ENCODE results near the gene TMEM245. TPM values are rescaled to one million over a fixed set of nuclear protein-coding genes. Genes with fewer than 3 reads are reported as not detected.

The TMEM245 gene
- total and polyA plus RNA-seq, 2 donors (not counting 1 experiment from before 2014, with no cell fraction given) = 6.3 to 34.3 TPM

DNA sequence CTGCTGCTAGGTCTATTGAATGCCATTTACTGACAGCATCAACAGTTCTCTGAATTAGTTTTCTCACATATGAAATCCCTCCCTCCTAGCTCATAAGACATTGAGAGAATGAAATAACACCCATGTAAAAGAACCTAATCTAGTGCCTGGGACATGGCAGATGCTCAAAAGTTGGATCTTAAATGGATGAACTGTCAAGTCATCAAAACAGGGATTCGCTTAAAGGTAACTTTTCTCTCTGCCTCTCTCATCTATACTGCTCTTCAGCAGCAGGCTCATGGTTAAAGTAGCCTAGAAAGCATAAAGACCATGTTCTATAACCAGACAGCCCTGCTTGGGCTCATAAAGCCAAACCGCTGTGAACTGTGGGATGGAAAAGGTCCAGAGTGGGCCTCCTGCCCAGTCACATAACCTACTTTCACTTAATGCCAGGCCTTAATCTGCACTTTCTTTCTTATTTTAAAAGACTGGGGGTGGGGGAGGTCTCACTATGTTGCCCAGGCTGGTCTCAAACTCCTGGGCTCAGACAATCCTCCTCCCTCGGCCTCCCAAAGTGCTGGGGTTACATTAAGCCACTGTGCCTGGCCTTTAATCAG lies 3.7 kb downstream of the TMEM245 start:
- no peak overlapping the region for H3K27ac ChIP-seq (ENCODE audit: low read length in 2 of 2)
- ChIA-PET CTCF (interaction anchor here (0.5 kb wide), 1 partner anchor 1744 kb away, joined by 3 read pairs; no protein-coding TSS in a partner anchor), POLR2A (interaction anchor here (0.6 kb wide), 1 partner anchor 9 kb away, joined by 6 read pairs; no protein-coding TSS in a partner anchor)
- DNase-seq (no peak), ATAC-seq (ENCODE audit: low read depth) (no peak)
- no peaks in the 10 kb centered on the region for H3K9me3 Mint-ChIP-seq (ENCODE audit: insufficient read depth)
- peaks cover 78% of the 10 kb centered on the region for H3K79me2 ChIP-seq (ENCODE audit: control insufficient read depth, insufficient read depth, low read length)
- no peaks in the 10 kb centered on the region for H3K27me3 Mint-ChIP-seq
- H3K27ac Mint-ChIP-seq = no peak overlapping the region
- H3K9me3 ChIP-seq (ENCODE audit: control extremely low read depth in 1 of 3, control insufficient read depth in 2 of 3, insufficient read depth in 1 of 3, low read length in 2 of 3) = no peaks in the 10 kb centered on the region
- no peaks in the 10 kb centered on the region for H3K27me3 ChIP-seq (replicated peaks in 1 of 4; ENCODE audit: control extremely low read depth in 1 of 4, control insufficient read depth in 3 of 4, insufficient read depth in 4 of 4, low read length in 3 of 4)
- H3K9ac ChIP-seq (ENCODE audit: low read length) = no peak overlapping the region
- H3K4me1 Mint-ChIP-seq = peaks cover 59% of the 10 kb centered on the region
- H3K36me3 ChIP-seq (replicated peaks in 1 of 2; ENCODE audit: control extremely low read depth in 1 of 2, control insufficient read depth in 1 of 2, extremely low read depth in 1 of 2, insufficient read depth in 2 of 2, low read length in 1 of 2) = no peaks in the 10 kb centered on the region
- H3K4me3 Mint-ChIP-seq = no peak overlapping the region
- WGBS (ENCODE audit: insufficient coverage) = 100% methylated on average over 1 of the region's 3 CpGs
- no peak overlapping the region for H3K4me3 ChIP-seq (ENCODE audit: control extremely low read depth in 1 of 5, extremely low read depth in 1 of 5, insufficient read depth in 1 of 5, low read depth in 2 of 5, low read length in 4 of 5)
- TF ChIP-seq EZH2 (IDR thresholded peaks at IDR 0.05; ENCODE audit: borderline replicate concordance, insufficient read depth, low read depth, low read length, poor library complexity, severe bottlenecking) = no peak
- TF ChIP-seq, protein P1, sequence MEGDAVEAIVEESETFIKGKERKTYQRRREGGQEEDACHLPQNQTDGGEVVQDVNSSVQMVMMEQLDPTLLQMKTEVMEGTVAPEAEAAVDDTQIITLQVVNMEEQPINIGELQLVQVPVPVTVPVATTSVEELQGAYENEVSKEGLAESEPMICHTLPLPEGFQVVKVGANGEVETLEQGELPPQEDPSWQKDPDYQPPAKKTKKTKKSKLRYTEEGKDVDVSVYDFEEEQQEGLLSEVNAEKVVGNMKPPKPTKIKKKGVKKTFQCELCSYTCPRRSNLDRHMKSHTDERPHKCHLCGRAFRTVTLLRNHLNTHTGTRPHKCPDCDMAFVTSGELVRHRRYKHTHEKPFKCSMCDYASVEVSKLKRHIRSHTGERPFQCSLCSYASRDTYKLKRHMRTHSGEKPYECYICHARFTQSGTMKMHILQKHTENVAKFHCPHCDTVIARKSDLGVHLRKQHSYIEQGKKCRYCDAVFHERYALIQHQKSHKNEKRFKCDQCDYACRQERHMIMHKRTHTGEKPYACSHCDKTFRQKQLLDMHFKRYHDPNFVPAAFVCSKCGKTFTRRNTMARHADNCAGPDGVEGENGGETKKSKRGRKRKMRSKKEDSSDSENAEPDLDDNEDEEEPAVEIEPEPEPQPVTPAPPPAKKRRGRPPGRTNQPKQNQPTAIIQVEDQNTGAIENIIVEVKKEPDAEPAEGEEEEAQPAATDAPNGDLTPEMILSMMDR (IDR thresholded peaks at IDR 0.05) = no peak
- intact Hi-C loops (cut with micrococcal nuclease) = loop anchor here (10.0 kb wide), 2 partner anchors 199 to 299 kb away; no protein-coding TSS in a partner anchor
- H4K20me1 ChIP-seq (ENCODE audit: control insufficient read depth, insufficient read depth, low read length, poor library complexity, severe bottlenecking) = peaks cover 67% of the 10 kb centered on the region
- no peak overlapping the region for H3K4me2 ChIP-seq (replicated peaks; ENCODE audit: low read depth, low read length, poor library complexity, severe bottlenecking)
- no peak overlapping the region for H2AFZ ChIP-seq (ENCODE audit: insufficient read depth, low read depth, low read length, poor library complexity, severe bottlenecking)
- peaks cover 22 to 32% of the 10 kb centered on the region in 2 donors for H3K4me1 ChIP-seq (ENCODE audit: control insufficient read depth in 2 of 2, insufficient read depth in 2 of 2, low read length in 2 of 2)

DNA sequence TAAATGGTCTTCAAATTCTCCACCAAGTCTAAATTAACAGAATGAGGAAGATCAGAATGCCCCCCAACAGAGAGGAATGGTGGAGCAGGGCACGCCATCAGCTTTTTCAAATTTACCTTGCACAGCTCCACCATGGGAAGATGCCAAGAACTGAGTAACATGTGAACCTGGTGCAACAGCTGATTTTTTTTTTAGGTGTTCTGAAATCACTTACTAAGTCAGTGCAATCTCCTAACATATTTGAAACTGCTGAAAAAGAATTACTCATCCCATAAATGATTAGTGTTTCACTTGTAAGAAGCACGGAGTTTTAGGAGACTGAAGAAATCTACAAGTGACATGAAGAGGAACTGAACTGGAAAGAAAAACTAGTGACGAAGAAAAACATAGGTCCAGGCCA lies 5.1 kb downstream of the TMEM245 start:
- intact Hi-C loops (cut with micrococcal nuclease) = loop anchor here (10.0 kb wide), 2 partner anchors 200 to 300 kb away; no protein-coding TSS in a partner anchor
- H3K36me3 ChIP-seq (replicated peaks in 1 of 2; ENCODE audit: control extremely low read depth in 1 of 2, control insufficient read depth in 1 of 2, extremely low read depth in 1 of 2, insufficient read depth in 2 of 2, low read length in 1 of 2) = no peaks in the 10 kb centered on the region
- no peak overlapping the region for H2AFZ ChIP-seq (ENCODE audit: insufficient read depth, low read depth, low read length, poor library complexity, severe bottlenecking)
- no peak overlapping the region for H3K4me3 ChIP-seq (ENCODE audit: control extremely low read depth in 1 of 5, extremely low read depth in 1 of 5, insufficient read depth in 1 of 5, low read depth in 2 of 5, low read length in 4 of 5)
- DNase-seq (no peak), ATAC-seq (ENCODE audit: low read depth) (no peak)
- H3K79me2 ChIP-seq (ENCODE audit: control insufficient read depth, insufficient read depth, low read length) = peaks cover 91% of the 10 kb centered on the region
- 80% methylated on average over 1 of the region's 3 CpGs for WGBS (ENCODE audit: insufficient coverage)
- peaks cover 79% of the 10 kb centered on the region for H4K20me1 ChIP-seq (ENCODE audit: control insufficient read depth, insufficient read depth, low read length, poor library complexity, severe bottlenecking)
- Mint-ChIP-seq H3K9me3 (ENCODE audit: insufficient read depth) (no peaks in the 10 kb centered on the region), H3K4me3 (no peak overlapping the region), H3K4me1 (peaks cover 71% of the 10 kb centered on the region), H3K27ac (no peak overlapping the region), H3K27me3 (no peaks in the 10 kb centered on the region)
- POLR2A ChIA-PET = no interaction called here
- H3K4me1 ChIP-seq (ENCODE audit: control insufficient read depth in 2 of 2, insufficient read depth in 2 of 2, low read length in 2 of 2) = peaks cover 26% of the 10 kb centered on the region in 2 donors
- no peak overlapping the region for H3K4me2 ChIP-seq (replicated peaks; ENCODE audit: low read depth, low read length, poor library complexity, severe bottlenecking)
- no peak for TF ChIP-seq EZH2 (IDR thresholded peaks at IDR 0.05; ENCODE audit: borderline replicate concordance, insufficient read depth, low read depth, low read length, poor library complexity, severe bottlenecking)
- TF ChIP-seq, protein P1 (IDR thresholded peaks at IDR 0.05) = no peak
- no peaks in the 10 kb centered on the region for H3K27me3 ChIP-seq (replicated peaks in 1 of 4; ENCODE audit: control extremely low read depth in 1 of 4, control insufficient read depth in 3 of 4, insufficient read depth in 4 of 4, low read length in 3 of 4)
- CTCF ChIA-PET = interaction anchor here (0.6 kb wide), 1 partner anchor 355 kb away, joined by 3 read pairs; no protein-coding TSS in a partner anchor
- no peak overlapping the region for H3K27ac ChIP-seq (ENCODE audit: low read length in 2 of 2)
- H3K9ac ChIP-seq (ENCODE audit: low read length) = no peak overlapping the region
- no peaks in the 10 kb centered on the region for H3K9me3 ChIP-seq (ENCODE audit: control extremely low read depth in 1 of 3, control insufficient read depth in 2 of 3, insufficient read depth in 1 of 3, low read length in 2 of 3)
